ENCODE measurements around the gene MYPN. TPM values are rescaled to one million over a fixed set of nuclear protein-coding genes. Genes with fewer than 3 reads are reported as not detected.

Gene MYPN
- total RNA-seq, 1 experiment from 2014 or later, result not detected

DNA sequence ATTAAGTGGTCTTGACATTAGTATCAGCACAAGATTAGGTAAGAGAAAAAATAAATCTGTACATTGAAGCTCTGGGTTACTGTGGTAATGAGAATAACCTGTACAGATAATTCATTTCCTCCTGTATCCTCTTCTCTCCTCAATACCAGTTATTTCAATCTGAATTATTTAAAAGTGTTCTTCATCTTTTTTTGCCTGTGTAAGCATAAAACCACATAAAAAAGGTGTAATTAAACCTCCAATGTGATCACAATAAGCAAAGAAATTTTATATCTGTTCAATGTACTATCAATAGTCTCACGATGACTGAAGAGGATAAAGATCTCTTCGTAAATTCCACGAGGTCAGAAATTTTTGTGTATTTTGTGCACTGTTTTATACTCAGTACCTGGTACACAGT is 1.2 kb upstream of the MYPN start:
- Mint-ChIP-seq H3K4me1 (peaks cover 0 to 9% of the 10 kb centered on the region in 2 experiments; a peak in 2 of 4 replicates), H3K36me3 (ENCODE audit: insufficient read depth in 1 of 3, low read depth in 3 of 3) (no peaks in the 10 kb centered on the region), H3K27me3 (ENCODE audit: low read depth) (no peaks in the 10 kb centered on the region), H3K27ac (no peak overlapping the region), H3K4me3 (no peak overlapping the region), H3K9me3 (no peaks in the 10 kb centered on the region)
- H4K8ac ChIP-seq (replicated peaks; ENCODE audit: insufficient read length, low read depth, low read length), result no peak overlapping the region
- no peak overlapping the region for H2BK5ac ChIP-seq (ENCODE audit: insufficient read length, low read length)
- TF ChIP-seq, protein P1, sequence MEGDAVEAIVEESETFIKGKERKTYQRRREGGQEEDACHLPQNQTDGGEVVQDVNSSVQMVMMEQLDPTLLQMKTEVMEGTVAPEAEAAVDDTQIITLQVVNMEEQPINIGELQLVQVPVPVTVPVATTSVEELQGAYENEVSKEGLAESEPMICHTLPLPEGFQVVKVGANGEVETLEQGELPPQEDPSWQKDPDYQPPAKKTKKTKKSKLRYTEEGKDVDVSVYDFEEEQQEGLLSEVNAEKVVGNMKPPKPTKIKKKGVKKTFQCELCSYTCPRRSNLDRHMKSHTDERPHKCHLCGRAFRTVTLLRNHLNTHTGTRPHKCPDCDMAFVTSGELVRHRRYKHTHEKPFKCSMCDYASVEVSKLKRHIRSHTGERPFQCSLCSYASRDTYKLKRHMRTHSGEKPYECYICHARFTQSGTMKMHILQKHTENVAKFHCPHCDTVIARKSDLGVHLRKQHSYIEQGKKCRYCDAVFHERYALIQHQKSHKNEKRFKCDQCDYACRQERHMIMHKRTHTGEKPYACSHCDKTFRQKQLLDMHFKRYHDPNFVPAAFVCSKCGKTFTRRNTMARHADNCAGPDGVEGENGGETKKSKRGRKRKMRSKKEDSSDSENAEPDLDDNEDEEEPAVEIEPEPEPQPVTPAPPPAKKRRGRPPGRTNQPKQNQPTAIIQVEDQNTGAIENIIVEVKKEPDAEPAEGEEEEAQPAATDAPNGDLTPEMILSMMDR (conservative IDR thresholded peaks at IDR 0.05), result no peak
- no peak overlapping the region for H3K56ac ChIP-seq (ENCODE audit: insufficient read length, low read depth, low read length)
- H2BK120ac ChIP-seq (ENCODE audit: low read depth, low read length, poor library complexity, severe bottlenecking), result no peak overlapping the region
- H3T11ph ChIP-seq (ENCODE audit: low read length), result no peak overlapping the region
- no peaks in the 10 kb centered on the region for H3K79me1 ChIP-seq (ENCODE audit: insufficient read depth, low read depth, low read length, poor library complexity, severe bottlenecking)
- no peak overlapping the region for H3K4me2 ChIP-seq (ENCODE audit: insufficient read depth, insufficient read length, low read length)
- H3K23me2 ChIP-seq (ENCODE audit: insufficient read length, low read depth, low read length, poor library complexity, severe bottlenecking), result no peaks in the 10 kb centered on the region
- H3K9me3 ChIP-seq (ENCODE audit: control insufficient read depth, low read depth, low read length), result no peaks in the 10 kb centered on the region
- H3K4me1 ChIP-seq (ENCODE audit: insufficient read depth, low read length), result no peaks in the 10 kb centered on the region
- no peak overlapping the region for H2BK12ac ChIP-seq (ENCODE audit: insufficient read length, low read depth, low read length)
- no peak overlapping the region for H2BK20ac ChIP-seq (ENCODE audit: low read depth, low read length, poor library complexity, severe bottlenecking)
- H2BK15ac ChIP-seq (ENCODE audit: low read depth, low read length), result no peak overlapping the region
- DNase-seq, result no peak
- H4K20me1 ChIP-seq (ENCODE audit: control insufficient read depth, insufficient read depth, insufficient read length), result no peaks in the 10 kb centered on the region
- H4K91ac ChIP-seq (ENCODE audit: insufficient read length, low read depth, low read length), result no peak overlapping the region
- no peaks in the 10 kb centered on the region for H3K27me3 ChIP-seq (ENCODE audit: insufficient read depth, low read length)
- H3K18ac ChIP-seq (ENCODE audit: insufficient read length, low read depth, low read length), result no peak overlapping the region
- H4K5ac ChIP-seq (ENCODE audit: insufficient read length, low read depth, low read length), result no peak overlapping the region
- no peak overlapping the region for H3K23ac ChIP-seq (ENCODE audit: insufficient read length, low read depth, low read length)
- no peak overlapping the region for H3K27ac ChIP-seq (ENCODE audit: insufficient read length, low read depth, low read length)
- WGBS (ENCODE audit: extremely low coverage, insufficient read length, low lambda C conversion rate), result no CpG with 5 or more reads among the region's 3 CpGs
- H3K14ac ChIP-seq (ENCODE audit: insufficient read depth, low read length), result no peak overlapping the region
- no peak overlapping the region for H3K9ac ChIP-seq (ENCODE audit: extremely low read depth, insufficient read length, low read length)
- no peak overlapping the region for H3K4ac ChIP-seq (ENCODE audit: low read depth, low read length)
- H2AK5ac ChIP-seq (ENCODE audit: insufficient read length, low read length), result no peak overlapping the region
- no peak overlapping the region for H2AFZ ChIP-seq (ENCODE audit: low read length)
- H3K79me2 ChIP-seq (ENCODE audit: insufficient read depth, low read length), result no peaks in the 10 kb centered on the region

All from H9 (cell line).